HG03135 (cell line): ENCODE measurements around the gene PLEKHM2.

Source experiments
- ATAC-seq: cut with Tn5 transposase; IDR thresholded peaks from one replicate; pipeline ENCODE4 v1.9.1; 2021; ENCODE audit warnings: mild to moderate bottlenecking, moderate library complexity; ENCODE audit not compliant: unreplicated experiment

The PLEKHM2 gene

DNA sequence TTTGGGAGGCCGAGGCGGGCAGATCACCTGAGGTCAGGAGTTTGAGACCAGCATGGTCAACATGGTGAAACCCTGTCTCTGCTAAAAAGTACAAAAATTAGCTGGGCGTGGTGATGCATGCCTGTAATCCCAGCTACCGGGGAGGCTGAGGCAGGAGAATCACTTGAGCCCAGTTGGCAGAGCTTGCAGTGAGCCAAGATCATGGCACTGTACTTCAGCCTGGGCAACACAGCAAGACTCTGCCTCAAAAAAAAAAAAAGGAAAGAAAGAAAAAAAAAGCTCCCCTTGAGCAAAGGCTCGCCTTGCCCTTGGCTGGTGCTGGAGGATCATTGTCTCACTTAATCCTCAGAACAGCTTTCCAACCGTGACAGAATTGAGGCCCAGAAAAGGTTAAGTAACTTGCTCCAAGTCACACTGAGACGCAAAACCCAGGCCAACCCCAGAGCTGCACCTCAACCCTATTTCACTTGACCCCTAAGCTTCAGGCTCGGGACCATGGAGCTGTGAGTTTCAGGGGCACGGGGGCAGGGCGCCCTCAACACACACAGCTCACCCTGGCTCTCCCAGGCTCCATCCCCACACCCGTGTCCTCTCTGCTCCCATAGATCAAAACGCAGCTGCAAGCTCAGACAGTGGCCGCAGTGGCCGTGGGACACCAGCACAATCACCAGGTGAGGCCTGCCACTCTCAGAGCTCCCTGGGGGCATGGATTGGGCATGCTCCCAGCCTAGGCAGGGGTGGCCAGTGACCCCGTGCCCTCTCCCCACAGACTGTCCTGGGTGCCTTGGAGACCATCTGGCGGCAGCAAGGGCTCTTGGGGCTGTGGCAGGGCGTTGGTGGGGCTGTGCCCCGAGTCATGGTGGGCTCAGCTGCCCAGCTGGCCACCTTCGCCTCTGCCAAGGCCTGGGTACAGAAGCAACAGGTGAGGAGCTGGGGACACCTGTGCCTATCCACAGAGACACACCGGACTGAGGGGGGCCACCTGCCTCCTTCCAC lies 53.5 kb downstream of the PLEKHM2 start:
- ATAC-seq, result no peak

DNA sequence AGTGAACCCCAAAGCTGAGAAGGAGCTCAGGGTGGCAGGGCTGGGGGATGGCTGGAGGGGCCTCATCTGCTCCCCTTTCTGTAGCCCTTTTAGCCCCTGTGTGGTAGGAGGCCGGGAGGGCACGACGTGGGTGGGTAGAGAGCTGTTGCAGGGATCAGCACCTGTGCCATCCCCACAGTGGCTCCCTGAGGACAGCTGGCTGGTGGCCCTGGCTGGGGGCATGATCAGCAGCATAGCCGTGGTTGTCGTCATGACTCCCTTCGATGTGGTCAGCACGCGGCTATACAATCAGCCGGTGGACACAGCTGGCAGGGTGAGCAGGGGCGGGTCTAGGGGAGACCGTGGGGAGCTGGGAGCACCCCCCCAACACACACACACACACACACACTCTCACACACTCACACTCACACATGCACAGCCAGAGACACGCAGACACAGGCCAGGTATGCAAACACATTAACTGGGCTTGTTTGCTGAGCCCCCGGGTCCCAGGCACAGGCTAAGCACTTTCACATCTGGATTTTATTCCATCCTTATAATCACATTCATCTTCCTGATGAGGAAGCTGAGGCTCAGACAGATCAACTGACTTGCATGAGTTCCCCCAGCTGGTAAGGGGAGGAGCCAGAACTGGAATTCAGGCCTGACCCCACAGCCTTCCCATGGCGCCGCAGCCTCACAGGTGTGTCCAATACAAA lies 54.4 kb downstream of the PLEKHM2 start:
- no peak for ATAC-seq

DNA sequence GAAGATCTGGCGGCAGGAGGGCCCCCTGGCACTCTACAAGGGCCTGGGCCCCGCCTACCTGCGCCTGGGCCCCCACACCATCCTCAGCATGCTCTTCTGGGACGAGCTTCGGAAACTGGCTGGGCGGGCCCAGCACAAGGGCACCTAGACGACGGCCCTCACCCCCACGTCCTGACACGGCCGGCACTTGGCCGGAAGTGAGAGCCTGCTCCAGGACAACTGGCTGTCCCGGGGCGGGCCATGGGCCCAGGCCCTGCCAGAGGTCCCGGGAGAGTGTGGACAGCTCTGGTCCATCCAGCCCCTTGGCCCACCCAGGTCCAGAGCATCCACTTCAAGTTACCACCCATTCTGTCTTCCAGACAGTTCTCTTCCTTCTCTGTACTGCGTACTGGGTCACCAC lies 55.1 kb downstream of the PLEKHM2 start:
- no peak for ATAC-seq

DNA sequence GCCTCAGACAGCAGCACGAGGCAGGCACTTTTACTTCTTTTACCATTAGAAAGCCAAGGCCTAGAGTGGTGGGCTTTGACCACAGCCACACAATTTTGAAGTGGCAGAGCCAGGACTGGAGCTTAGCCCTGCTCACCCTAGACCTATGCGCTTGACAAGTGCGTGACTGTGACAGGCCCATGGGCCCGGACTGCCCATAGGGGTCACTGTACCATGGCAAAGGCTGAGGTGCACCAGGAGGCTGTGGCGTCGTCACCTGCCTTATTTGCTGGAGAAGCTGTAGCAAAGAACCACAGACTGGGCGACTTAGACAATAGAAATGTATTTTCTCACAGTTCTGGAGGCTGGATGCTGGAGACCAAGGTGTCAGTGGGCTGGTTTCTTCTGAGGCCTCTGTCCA lies 55.6 kb downstream of the PLEKHM2 start:
- ATAC-seq, result no peak

DNA sequence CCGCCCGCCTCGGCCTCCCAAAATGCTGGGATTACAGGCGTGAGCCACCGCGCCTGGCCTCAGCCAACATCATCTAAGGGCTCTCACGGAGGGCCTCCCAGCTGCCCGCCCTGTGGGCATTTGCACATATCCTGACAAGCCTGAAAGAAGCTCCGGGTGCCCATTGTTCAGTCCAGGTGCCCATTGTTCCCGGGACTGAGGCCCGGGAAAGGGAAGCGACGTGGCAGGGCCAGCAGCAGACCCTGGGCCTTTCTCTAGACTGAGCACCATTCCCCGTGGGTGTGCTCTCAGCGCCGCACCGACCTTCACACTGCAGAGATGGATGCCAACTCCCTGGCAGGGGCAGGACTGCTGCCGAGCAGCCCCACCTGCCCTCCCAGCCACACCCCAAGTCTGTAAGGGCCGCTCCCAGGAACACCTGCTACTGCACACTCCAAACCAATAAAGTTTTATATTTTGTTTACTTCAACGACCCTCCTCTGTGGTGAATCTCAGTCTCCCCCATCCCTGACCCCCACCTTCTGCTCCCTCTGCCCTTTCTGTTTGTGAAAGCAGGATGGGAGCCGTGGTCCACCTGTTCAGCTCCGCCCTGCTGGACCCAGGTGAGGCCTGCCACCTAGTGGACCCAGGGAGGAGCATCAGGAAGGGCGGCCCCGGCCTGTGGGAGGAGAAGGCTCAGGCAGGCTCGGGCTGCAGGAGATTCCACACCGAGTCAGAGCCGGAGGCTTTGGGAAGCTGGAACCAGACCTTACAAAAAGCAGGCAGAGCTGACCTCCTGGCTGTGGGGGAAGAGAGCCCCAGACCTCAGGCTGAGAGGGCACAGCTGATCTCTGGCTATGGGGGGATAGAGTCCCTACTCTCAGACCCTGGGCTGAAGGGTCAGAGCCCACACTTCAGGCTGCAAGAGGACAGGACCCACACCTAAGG lies 57.1 kb downstream of the PLEKHM2 start:
- no peak for ATAC-seq

DNA sequence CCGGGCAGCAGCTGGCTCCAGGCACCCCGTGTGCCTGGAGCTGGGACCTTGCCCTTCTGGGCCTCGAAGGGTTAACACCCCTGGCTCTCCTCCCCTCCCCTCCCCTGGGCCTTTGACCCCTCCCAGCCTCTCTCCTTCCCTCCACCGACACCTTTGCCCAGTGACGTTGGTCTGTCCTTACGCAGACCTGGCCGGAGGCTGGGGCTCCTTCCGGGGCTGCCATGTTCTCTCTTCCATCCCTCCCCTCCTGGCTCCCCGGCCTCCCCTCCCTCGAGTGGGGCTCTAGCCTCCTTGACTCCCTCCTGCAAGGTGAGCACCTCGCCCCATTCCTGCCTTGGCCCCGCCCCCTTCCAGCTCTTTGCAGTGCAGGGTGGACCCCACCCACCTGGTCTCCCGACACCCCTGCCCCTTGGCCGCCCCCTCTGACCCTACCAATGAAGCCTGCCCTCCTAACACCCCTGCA lies 58.2 kb downstream of the PLEKHM2 start, which contains the start of gene TMEM82:
TMEM82 (plus strand) TSS at position 161 of the 463 bp plus-strand sequence; CDS start at position 222, 61 bp downstream.
- no peak for ATAC-seq

DNA sequence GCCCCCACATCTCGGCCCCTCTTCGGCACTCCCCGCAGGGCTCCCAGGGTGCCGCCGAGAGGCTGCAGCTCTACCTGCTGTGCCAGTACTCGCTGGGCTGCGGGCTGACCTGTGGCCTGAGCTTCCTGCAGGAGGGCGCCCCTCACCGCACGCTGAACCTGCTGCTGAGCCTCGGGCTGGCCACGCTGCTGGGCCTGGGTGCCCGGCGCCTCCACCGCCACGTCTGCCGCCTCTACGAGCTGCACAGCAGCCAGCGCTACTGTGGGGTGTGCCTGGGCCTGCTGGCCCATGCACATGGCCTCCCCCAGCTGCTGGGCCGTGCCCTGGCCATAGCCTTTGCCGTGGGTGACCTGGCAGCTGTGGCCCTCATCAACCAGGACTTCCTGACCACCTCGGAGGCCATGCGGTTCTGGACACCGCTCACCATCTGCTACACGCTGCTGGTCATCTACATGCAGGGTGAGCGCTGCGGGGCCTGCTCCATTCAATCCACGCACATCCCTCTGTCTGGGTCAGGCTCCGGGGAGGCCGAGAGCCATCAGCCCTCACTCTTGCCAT lies 60.1 kb downstream of the PLEKHM2 start:
- no peak for ATAC-seq

DNA sequence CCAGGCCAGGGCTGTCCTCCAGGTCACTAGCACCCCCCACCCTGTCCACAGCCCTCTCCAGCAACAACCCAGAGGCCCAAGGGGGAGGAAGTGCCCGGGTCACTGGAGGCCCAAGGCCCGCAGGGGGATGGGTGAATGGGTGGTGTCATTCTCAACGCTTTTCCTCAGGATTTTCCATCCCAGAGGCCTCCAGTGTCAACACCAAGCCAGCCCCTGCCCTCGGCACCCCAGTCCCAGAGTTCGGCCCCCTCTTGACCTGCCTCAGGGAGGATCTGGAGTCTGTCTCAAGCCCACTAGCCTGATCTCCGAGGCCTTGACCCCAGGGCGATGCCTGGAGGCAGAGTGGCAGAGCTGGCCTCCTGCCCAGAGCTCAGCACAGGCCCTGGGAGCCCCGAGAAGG lies 63.3 kb downstream of the PLEKHM2 start:
- no peak for ATAC-seq

DNA sequence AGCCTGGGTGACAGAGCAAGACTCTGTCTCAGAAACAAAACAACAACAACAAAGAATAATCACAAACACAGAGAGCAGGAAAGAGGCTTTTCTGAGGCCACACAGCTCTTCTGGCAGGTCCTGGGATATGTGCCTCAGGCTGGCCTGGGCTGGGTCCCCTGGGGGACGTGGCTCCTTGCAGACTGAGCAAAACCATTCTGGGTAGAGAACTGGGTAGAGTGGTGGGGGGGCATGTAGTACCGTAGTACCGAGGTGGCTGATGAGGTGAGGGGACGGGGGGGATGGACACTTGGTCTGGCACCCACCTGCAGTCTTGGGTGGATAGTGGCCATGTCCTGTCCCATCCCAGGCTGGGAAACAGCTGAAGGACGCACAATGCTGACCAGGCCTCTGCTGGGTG lies 64.1 kb downstream of the PLEKHM2 start:
- no peak for ATAC-seq

DNA sequence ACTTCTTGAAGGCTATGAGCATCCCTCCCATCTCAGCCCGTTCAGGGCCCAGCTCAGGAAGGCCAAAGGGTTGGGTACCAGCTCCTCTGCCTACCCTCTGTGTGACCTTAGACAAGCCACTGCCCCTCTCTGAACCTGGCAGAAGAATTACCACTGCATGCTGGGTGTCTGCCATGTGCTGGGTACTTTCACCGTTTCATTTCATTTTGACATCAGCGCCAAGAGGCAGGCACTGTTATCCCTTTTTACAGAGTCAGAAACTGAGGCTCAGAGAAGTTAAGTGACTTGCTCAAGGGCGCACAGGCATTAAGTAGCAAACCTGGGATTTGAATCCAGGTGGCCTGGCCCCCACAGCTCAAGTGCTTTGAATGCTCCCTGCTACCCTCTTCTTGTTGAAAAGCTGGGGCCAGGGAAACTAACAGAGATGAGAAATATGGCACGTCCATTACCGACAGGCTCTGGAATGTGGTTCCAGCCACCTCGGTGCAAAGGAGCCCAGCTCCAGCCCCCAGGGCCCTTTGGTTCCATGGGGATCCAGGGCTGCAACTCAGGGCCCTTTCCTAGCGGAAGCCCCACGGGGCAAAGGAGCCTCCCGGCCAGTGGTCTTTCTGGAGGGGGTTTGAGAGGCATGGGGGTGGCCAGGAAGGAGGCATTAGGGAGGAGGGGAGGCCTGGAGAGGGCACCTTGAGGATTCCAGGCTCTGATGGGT lies 64.7 kb downstream of the PLEKHM2 start:
- ATAC-seq, result no peak

DNA sequence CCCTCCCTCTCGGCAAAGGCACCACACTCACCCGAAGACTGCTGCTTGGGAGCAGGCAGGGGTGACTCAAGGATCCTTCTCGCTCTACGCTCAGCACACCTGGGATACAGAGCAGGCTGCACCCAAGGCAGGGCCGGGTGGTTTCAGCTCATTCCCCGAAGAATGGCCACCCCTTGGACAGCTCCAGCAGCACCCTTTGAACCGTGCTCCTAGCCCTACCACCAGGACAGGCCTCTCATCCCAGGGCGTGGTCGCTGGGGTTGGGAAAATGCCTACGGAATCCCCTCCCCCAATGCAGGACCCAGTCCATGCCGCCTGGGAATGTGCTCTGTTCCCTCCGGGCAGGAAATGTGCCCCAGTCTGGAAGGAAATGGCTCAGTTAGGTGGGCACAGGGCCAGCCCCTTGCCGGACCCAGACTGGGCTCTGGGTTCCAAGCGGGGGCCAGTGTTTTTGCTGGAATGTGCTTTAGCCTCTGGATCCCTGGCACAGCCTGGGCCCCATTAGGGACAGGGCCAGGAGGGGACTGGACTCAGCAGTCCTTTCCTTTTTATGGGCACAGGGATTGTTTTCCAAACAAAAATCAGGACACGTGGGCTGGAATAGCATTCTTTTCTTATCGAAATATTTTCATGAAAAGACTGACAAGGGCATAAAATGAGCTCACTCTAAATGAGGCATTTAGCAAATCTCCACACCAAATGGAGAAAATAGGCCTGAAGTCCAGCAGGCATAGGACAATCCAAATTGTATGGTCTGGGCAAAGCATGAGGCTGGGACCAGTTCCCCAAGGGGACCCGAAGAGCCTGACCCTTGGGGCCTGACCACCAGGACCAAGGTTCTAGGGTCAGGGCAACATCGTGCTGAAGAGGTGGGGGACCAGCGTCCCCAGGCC lies 65.5 kb downstream of the PLEKHM2 start:
- no peak for ATAC-seq

DNA sequence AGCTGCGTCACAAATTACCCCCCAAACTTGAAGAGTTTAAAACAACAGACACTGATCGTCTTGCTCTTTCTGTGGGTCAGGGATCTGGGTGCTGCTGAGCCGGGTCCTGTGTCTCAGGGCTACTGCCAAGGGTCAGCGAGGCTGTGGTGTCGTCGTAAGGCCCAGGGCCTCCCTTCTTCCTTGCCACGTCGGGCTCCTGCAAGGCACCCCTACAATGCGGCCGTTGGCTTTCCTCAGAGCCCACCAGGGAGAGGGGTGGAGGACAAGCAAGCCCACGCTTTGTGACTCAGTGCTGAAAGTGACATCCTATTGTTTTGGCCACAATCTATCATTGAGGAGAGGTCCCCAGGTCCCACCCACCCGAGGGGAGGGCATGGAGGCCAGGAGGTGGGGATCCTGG lies 66.8 kb downstream of the PLEKHM2 start:
- no peak for ATAC-seq

DNA sequence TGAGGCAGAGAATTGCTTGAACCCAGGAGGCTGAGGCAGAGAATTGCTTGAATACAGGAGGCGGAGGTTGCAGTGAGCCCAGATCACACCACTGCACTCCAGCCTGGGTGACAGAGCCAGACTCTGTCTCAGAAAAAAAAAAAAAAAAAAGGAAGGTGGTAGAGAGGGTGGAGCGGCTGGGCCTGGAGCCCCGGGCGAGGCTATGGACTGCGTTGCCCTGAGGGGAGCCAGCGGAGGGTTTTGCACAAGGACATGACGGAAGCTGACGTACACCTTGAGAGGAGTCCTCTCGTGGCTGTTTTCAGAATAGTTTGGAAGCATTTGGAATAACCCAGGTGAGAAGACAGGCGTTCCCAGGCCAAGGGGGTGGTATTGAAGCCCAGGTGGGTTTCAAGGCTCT lies 67.6 kb downstream of the PLEKHM2 start:
- no peak for ATAC-seq

DNA sequence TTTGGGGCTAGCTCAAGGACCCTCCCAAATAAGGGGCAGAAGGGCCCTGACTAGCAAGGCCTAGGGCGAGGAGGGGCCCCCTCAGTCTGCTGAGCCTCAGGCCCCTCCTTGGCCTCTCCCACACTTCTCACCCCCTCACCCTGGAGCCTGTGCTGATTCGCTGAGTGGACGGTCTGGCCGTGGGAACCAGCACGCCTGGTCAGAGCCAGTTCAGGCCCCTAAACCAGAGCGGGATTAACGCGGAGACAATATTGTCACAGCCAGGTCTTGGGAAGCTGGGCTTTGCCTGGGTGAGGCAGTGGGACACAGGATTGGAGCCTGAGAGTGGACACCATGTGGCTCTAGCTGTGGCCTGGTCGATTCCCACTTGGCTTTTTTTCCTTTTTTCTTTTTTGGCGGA lies 69.7 kb downstream of the PLEKHM2 start:
- ATAC-seq, result no peak

DNA sequence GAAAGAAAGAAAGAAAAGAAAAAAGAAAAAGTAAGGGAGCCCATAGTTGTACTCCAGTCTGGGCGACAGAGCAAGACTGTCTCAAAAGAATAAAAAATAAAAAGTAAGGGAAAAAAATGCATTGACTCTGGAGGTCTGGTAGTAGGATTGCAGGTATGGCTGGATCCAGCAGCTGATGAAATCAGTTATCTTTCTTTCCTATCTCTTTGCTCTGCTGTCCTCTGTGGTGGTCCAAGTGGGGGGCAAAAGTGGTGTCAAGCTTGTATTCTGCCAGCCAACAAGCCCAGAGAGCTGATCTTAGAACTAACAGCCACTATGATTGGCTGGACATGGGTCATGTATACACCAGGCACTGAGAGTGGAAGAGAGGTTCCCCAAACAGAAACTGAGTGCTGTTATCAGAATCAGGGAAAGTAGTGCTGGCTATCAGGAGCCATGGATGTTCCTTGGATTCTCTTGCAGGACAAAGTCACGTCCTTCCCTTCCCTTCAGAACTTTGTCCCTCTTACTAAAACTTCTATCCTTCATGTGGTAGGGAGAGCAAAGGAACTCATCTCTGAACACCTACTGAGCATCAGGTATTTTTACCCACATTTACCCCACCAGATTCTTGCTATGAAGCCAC lies 71.0 kb downstream of the PLEKHM2 start:
- no peak for ATAC-seq

DNA sequence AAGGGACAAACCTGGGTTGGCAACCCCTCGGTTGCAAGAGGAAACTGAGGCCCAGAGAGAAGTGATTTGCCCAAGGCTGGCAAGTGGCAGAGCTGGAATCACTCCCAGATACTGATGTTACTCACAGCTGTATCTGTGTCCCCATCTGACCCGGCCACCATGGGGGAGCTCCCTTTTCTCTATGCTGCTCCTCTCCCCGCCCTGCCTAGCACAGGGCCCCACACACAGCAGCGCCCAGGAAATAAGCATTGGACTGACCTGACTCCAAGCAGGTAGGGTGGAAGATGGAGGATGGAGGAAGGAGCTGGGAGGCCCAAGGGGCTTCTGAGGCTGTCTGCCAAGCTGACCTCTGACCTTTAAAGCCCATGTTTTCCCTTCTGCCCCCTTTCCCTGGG lies 71.5 kb downstream of the PLEKHM2 start:
- no peak for ATAC-seq

DNA sequence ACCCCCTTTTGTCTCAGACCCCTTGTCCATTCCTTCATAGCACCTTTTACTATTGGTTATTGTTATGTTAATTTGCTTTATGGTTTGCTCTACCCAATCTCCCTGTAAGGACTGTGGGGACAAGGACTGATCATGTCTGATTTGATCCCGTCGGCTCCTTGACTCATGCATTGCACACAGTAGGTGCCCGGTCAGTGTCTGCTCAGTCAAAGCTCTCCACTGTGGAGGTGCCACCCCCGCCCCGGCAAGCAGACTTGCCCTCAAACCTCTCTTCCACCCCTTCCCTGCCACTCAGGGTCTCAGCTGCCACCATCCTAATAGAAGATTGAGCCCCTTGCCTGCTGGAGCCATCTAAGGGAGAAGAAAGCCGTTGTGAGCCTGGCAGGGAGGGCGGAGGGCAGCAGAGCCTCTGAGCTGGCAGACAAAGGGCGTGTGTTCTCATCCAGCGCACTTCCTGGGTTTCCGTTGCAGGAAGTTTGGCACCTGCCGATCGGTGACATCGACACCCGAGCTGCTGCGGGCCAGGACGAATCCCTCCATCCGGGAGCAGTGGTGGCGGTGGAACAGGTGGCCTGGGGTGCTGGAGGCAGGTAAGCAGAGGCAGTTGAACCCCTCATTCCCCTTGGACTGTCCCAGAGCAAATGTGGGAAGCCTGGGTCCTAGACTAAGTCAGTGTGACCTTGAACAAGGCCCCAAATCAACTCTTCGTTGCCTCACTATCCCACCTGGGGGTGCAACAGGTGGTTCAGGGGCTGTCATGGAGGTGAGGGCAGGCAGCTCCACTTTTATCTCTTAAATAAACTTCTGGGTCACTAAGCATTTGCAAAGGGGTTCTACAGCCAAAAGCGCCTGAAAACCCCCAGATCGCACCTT lies 72.3 kb downstream of the PLEKHM2 start:
- no peak for ATAC-seq
